ENCODE results near the gene CTH. TPM values are rescaled to one million over a fixed set of nuclear protein-coding genes. Genes with fewer than 3 reads are reported as not detected.
"Not testable (repeated sequence)": the region's sequence is repeated elsewhere in the genome, so short reads cannot be mapped to it uniquely, and the experiment has no call there.

CTH gene
- total RNA-seq, 6 experiments from 2014 or later = 2.0 to 5.5 (median 3.2) TPM

DNA sequence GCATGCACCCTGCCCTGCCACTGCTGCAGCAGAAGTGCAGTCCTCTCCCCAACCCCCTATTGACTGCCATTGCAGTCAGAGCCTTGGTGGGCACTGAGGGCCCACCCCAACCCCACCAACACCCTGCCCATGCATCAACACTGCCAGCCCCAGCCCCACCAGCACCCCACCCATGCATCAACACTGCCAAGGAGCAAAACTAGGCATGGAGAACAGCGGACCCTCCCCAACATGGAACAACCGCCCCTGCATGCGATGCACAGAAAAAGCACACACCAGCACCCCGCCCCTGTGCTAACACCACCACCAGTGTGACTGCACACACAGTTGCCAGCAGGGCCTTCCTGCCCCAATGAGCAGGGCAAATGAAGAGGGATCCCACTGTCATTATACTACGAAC is 57.1 kb downstream of the CTH start:
- Mint-ChIP-seq H3K9me3 (peaks cover 4% of the 10 kb centered on the region), H3K4me3 (no peak overlapping the region), H3K36me3 (ENCODE audit: low read depth) (peaks cover 5% of the 10 kb centered on the region; the same call in 1 of the 2 replicates), H3K27me3 (ENCODE audit: insufficient read depth) (peaks cover 7% of the 10 kb centered on the region), H3K27ac (no peak overlapping the region), H3K4me1 (ENCODE audit: low read depth) (peaks cover 5% of the 10 kb centered on the region; the same call in 1 of the 2 replicates)
- DNase-seq = no peak
- TF ChIP-seq, protein P1, sequence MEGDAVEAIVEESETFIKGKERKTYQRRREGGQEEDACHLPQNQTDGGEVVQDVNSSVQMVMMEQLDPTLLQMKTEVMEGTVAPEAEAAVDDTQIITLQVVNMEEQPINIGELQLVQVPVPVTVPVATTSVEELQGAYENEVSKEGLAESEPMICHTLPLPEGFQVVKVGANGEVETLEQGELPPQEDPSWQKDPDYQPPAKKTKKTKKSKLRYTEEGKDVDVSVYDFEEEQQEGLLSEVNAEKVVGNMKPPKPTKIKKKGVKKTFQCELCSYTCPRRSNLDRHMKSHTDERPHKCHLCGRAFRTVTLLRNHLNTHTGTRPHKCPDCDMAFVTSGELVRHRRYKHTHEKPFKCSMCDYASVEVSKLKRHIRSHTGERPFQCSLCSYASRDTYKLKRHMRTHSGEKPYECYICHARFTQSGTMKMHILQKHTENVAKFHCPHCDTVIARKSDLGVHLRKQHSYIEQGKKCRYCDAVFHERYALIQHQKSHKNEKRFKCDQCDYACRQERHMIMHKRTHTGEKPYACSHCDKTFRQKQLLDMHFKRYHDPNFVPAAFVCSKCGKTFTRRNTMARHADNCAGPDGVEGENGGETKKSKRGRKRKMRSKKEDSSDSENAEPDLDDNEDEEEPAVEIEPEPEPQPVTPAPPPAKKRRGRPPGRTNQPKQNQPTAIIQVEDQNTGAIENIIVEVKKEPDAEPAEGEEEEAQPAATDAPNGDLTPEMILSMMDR (IDR thresholded peaks at IDR 0.05) = no peak

DNA sequence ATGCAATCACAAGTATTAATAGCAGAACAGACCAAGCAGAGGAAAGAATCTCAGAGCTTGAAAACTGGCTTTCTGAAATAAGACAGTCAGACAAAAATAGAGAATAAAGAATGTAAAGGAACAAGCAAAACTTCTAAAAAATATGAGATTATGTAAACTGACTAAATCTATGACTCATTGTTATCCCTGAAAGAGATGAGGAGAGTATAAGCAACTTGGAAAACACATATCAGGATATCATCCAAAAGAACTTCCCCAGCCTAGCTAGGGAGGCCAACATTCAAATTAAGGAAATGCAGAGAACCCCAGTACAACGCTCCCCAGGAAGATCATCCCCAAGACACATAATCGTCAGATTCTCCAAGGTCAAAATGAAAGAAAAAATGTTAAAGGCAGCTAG is 58.1 kb downstream of the CTH start:
- not testable (repeated sequence) for H3K27me3 Mint-ChIP-seq (ENCODE audit: insufficient read depth); H3K36me3 Mint-ChIP-seq (ENCODE audit: low read depth); DNase-seq; H3K4me1 Mint-ChIP-seq (ENCODE audit: low read depth); H3K4me3 Mint-ChIP-seq; H3K27ac Mint-ChIP-seq; H3K9me3 Mint-ChIP-seq

DNA sequence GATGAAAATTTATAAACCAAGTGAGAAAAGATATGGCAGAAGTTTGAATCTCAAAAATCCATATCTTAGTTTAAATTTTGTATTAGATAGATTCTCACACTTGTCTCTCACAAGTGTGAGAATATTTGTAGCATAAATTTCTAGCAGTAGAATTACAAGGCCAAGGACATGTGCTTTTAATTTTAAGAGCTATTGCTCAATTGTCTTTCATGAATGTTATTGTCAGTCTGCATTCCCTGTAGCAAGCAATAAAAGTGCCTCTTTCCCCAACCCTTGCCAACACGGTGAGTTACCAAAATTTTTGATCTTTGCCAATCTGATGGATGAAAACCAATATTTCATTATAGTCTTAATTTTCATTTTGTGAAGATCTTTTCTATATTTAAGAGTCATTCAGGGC is 64.0 kb downstream of the CTH start:
- Mint-ChIP-seq H3K36me3 (ENCODE audit: low read depth) (no peaks in the 10 kb centered on the region), H3K4me1 (ENCODE audit: low read depth) (no peaks in the 10 kb centered on the region), H3K27me3 (ENCODE audit: insufficient read depth) (peaks cover 5% of the 10 kb centered on the region; the same call in 1 of the 2 replicates), H3K27ac (no peak overlapping the region), H3K4me3 (no peak overlapping the region), H3K9me3 (no peaks in the 10 kb centered on the region)
- DNase-seq = no peak
- TF ChIP-seq, protein P1 (IDR thresholded peaks at IDR 0.05) = no peak

DNA sequence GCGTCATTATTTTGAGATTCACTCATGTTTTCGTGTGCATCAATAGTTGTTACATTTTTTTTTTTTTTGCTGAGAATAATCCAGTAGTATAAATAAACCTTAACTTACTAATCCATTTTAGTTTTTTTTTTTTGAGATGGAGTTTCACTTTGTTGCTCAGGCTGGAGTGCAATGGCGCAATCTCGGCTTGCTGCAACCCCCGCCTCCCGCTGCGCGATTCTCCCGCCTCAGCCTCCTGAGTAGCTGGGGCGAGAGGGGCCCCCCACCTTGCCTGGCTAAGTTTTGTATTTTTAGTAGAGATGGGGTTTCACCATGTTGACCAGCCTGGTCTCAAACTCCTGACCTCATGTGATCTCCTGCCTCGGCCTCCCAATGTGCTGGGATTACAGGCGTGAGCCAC is 66.0 kb downstream of the CTH start:
- H3K4me1 Mint-ChIP-seq (ENCODE audit: low read depth) = no peaks in the 10 kb centered on the region
- H3K9me3 Mint-ChIP-seq = no peaks in the 10 kb centered on the region
- no peak for DNase-seq
- TF ChIP-seq, protein P1 (IDR thresholded peaks at IDR 0.05) = no peak
- H3K4me3 Mint-ChIP-seq = no peak overlapping the region
- no peak overlapping the region for H3K27ac Mint-ChIP-seq
- H3K36me3 Mint-ChIP-seq (ENCODE audit: low read depth) = no peaks in the 10 kb centered on the region
- peaks cover 5% of the 10 kb centered on the region; the same call in 1 of the 2 replicates for H3K27me3 Mint-ChIP-seq (ENCODE audit: insufficient read depth)

GRCh38 chr1:70477905-70478304 is 66.8 kb downstream of the CTH start:
- not testable (repeated sequence) for H3K9me3 Mint-ChIP-seq; H3K4me3 Mint-ChIP-seq; H3K4me1 Mint-ChIP-seq (ENCODE audit: low read depth); H3K36me3 Mint-ChIP-seq (ENCODE audit: low read depth); H3K27ac Mint-ChIP-seq; H3K27me3 Mint-ChIP-seq (ENCODE audit: insufficient read depth); DNase-seq

- DNase-seq = no peak
- TF ChIP-seq, protein P1 (IDR thresholded peaks at IDR 0.05) = no peak
- H3K27me3 Mint-ChIP-seq (ENCODE audit: insufficient read depth) = no peaks in the 10 kb centered on the region; the same call in none of the 2 replicates
- H3K4me1 Mint-ChIP-seq (ENCODE audit: low read depth) = peaks cover 24% of the 10 kb centered on the region
- no peak overlapping the region for H3K27ac Mint-ChIP-seq
- H3K4me3 Mint-ChIP-seq = no peak overlapping the region
- H3K9me3 Mint-ChIP-seq = no peaks in the 10 kb centered on the region
- no peaks in the 10 kb centered on the region for H3K36me3 Mint-ChIP-seq (ENCODE audit: low read depth)
These were observed 72.3 kb downstream of the CTH start for GRCh38 chr1:70483342-70483741.

DNA sequence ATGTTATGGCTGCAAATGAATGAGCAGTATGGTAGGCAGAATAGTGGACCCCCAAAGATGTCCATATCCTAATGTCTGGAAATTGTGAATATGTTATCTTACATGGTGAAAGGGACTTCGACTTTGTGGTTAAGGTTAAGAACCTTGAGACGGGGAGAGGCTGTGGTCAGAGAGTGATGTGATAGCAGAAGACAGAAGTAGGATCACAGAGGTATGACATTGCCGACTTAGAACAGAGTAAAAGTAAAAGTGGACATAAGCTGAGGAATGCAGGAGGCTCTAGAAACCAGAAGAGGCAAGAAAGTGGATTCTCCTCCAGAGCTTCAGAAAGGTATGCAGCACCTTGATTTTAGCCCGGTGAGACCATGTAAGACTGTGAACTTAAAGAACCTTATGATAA is 74.6 kb downstream of the CTH start:
- TF ChIP-seq, protein P1 (IDR thresholded peaks at IDR 0.05) = no peak
- H3K27me3 Mint-ChIP-seq (ENCODE audit: insufficient read depth) = no peaks in the 10 kb centered on the region; the same call in 1 of the 2 replicates
- no peak overlapping the region for H3K27ac Mint-ChIP-seq
- DNase-seq = no peak
- no peaks in the 10 kb centered on the region for H3K9me3 Mint-ChIP-seq
- H3K36me3 Mint-ChIP-seq (ENCODE audit: low read depth) = no peaks in the 10 kb centered on the region
- peaks cover 25% of the 10 kb centered on the region for H3K4me1 Mint-ChIP-seq (ENCODE audit: low read depth)
- no peak overlapping the region for H3K4me3 Mint-ChIP-seq
